H1 (cell line): ENCODE results near the gene DNER. TPM values are rescaled to one million over a fixed set of nuclear protein-coding genes. Genes with fewer than 3 reads are reported as not detected.

Experiments
- CTCF ChIA-PET: fragments of 300-600 bp; sonication (Branson Sonifier 250); formaldehyde crosslinking; loops from one replicate; lab custom pipeline; 2021; ENCODE audit not compliant: partially characterized antibody; lab: Charles Lee
- POLR2A ChIA-PET: fragments of 300-600 bp; sonication (Branson Sonifier 250); formaldehyde crosslinking; loops from one replicate; lab custom pipeline; 2021; ENCODE audit warnings: inconsistent platforms; ENCODE audit not compliant: partially characterized antibody; lab: Charles Lee
- DNase-seq, 2 experiments: peaks; one replicate each; pipeline versions ENCODE4 v3.0.0 to v3.0.0-alpha.2; 2010 to 2022; ENCODE audit warnings: low spot score in 2 of 2, low read depth in 1 of 2, mixed read lengths in 1 of 2
- FAIRE-seq: peaks from 2 replicates; lab custom pipeline; 2011; peaks lifted over from hg19 to GRCh38; lab: Jason Lieb, UNC
- H2AFZ ChIP-seq: 2 replicates; pipeline ENCODE4 v1.8.1; 2012; ENCODE audit warnings: low read length, inconsistent platforms
- H2AK5ac ChIP-seq: 2 replicates; pipeline ENCODE4 v1.6.1; 2013; ENCODE audit warnings: low read depth, low read length
- H2BK120ac ChIP-seq: replicated peaks from 2 replicates; pipeline ENCODE3; 2013; ENCODE audit warnings: low read depth, low read length, inconsistent platforms
- H2BK12ac ChIP-seq: 2 replicates; pipeline ENCODE4 v1.6.1; 2013; ENCODE audit warnings: low read depth, low read length
- H2BK15ac ChIP-seq: 2 replicates; pipeline ENCODE4 v1.6.1; 2013; ENCODE audit warnings: low read length
- H2BK20ac ChIP-seq: 2 replicates; pipeline ENCODE4 v1.6.1; 2013; ENCODE audit warnings: low read length
- H2BK5ac ChIP-seq: 2 replicates; pipeline ENCODE4 v1.6.1; 2013; ENCODE audit warnings: low read depth, low read length
- H3K14ac ChIP-seq: 2 replicates; pipeline ENCODE4 v1.6.1; 2013; ENCODE audit warnings: inconsistent platforms; ENCODE audit not compliant: insufficient read length
- H3K18ac ChIP-seq: 2 replicates; pipeline ENCODE4 v1.6.1; 2013; ENCODE audit warnings: low read length; ENCODE audit errors: extremely low read depth
- H3K23ac ChIP-seq: 2 replicates; pipeline ENCODE4 v1.6.1; 2013; ENCODE audit warnings: inconsistent platforms; ENCODE audit not compliant: insufficient read length
- H3K23me2 ChIP-seq: 2 replicates; pipeline ENCODE4 v1.6.1; 2013; ENCODE audit warnings: low read depth, low read length
- H3K27ac ChIP-seq: 2 replicates; pipeline ENCODE4 v1.6.1; 2011; ENCODE audit warnings: low read depth, low read length, inconsistent platforms
- H3K27me3 ChIP-seq, 4 experiments: replicated peaks in 1 of 4; 1 replicate in 1 of 4; 2 replicates in 3 of 4; pipeline versions ENCODE4 v1.6.1 to v1.8.1; 2011 to 2013; ENCODE audit warnings: low read length in 3 of 4, mild to moderate bottlenecking in 3 of 4, inconsistent platforms in 2 of 4, mixed read lengths in 2 of 4, moderate library complexity in 1 of 4; ENCODE audit not compliant: control insufficient read depth in 3 of 4, insufficient read depth in 3 of 4; ENCODE audit errors: extremely low read depth in 1 of 4
- H3K36me3 ChIP-seq, 4 experiments: 2 replicates each; pipeline versions ENCODE4 v1.6.1 to v1.8.1; 2011 to 2013; ENCODE audit warnings: mild to moderate bottlenecking in 4 of 4, low read length in 3 of 4, moderate library complexity in 2 of 4, control low read depth in 1 of 4, inconsistent platforms in 1 of 4; ENCODE audit not compliant: insufficient read depth in 4 of 4, control insufficient read depth in 2 of 4
- H3K4ac ChIP-seq: replicated peaks from 2 replicates; pipeline ENCODE3; 2013; ENCODE audit warnings: low read length, low read depth, mixed read lengths, inconsistent platforms; ENCODE audit not compliant: insufficient read length
- H3K4me1 ChIP-seq, 4 experiments: replicated peaks in 1 of 4; 1 replicate in 1 of 4; 2 replicates in 3 of 4; pipeline versions ENCODE4 v1.6.1 to v1.8.1; 2011 to 2013; ENCODE audit warnings: low read length in 3 of 4, inconsistent platforms in 2 of 4, mixed read lengths in 1 of 4; ENCODE audit not compliant: insufficient read depth in 4 of 4, control insufficient read depth in 3 of 4
- H3K4me2 ChIP-seq, 2 experiments: 2 replicates each; pipeline versions ENCODE4 v1.6.1 to v1.8.1; 2011 to 2013; ENCODE audit warnings: low read depth in 2 of 2, low read length in 2 of 2, control low read depth in 1 of 2, inconsistent platforms in 1 of 2, mild to moderate bottlenecking in 1 of 2; ENCODE audit not compliant: insufficient read depth in 1 of 2
- H3K4me3 ChIP-seq, 4 experiments: fragments of 200-600, 300-600 bp in 1 of 4; sonication (generic), shearing (Covaris generic), sonication (Bioruptor Twin) in 1 of 4; 2 replicates each; pipeline versions ENCODE4 v1.5.1 to v1.8.1; 2011 to 2016; ENCODE audit warnings: low read length in 4 of 4, low read depth in 3 of 4, control low read depth in 2 of 4, inconsistent platforms in 2 of 4, mild to moderate bottlenecking in 2 of 4, mixed read lengths in 1 of 4, moderate library complexity in 1 of 4; ENCODE audit not compliant: insufficient read depth in 2 of 4; ENCODE audit errors: extremely low read depth in 1 of 4
- H3K56ac ChIP-seq: replicated peaks from 2 replicates; pipeline ENCODE3; 2013; ENCODE audit warnings: low read depth, mild to moderate bottlenecking, mixed read lengths, low read length, inconsistent platforms; ENCODE audit not compliant: insufficient read length
- H3K79me1 ChIP-seq: 2 replicates; pipeline ENCODE4 v1.6.1; 2013; ENCODE audit warnings: low read depth, low read length, control low read depth
- H3K79me2 ChIP-seq, 2 experiments: 2 replicates each; pipeline versions ENCODE4 v1.6.1 to v1.8.1; 2012 to 2013; ENCODE audit warnings: low read length in 2 of 2, mild to moderate bottlenecking in 2 of 2, inconsistent platforms in 1 of 2; ENCODE audit not compliant: insufficient read depth in 2 of 2, control insufficient read depth in 1 of 2
- H3K9ac ChIP-seq, 4 experiments: replicated peaks in 1 of 4; 1 replicate in 1 of 4; 2 replicates in 3 of 4; pipeline versions ENCODE4 v1.6.1 to v1.8.1; 2011 to 2013; ENCODE audit warnings: low read depth in 3 of 4, low read length in 3 of 4, control low read depth in 2 of 4, mild to moderate bottlenecking in 2 of 4, moderate library complexity in 2 of 4, inconsistent platforms in 1 of 4; ENCODE audit errors: extremely low read depth in 1 of 4
- H3K9me3 ChIP-seq, 2 experiments: 2 replicates each; pipeline versions ENCODE4 v1.6.1 to v1.8.1; 2012 to 2013; ENCODE audit warnings: mild to moderate bottlenecking in 2 of 2, moderate library complexity in 2 of 2, control low read depth in 1 of 2, inconsistent platforms in 1 of 2, low read depth in 1 of 2, low read length in 1 of 2, mixed read lengths in 1 of 2; ENCODE audit not compliant: insufficient read depth in 2 of 2
- H4K20me1 ChIP-seq, 2 experiments: replicated peaks in 1 of 2; 2 replicates each; pipeline versions ENCODE3 to v1.8.1; 2011 to 2013; ENCODE audit warnings: inconsistent platforms in 2 of 2, low read length in 2 of 2, mild to moderate bottlenecking in 1 of 2; ENCODE audit not compliant: insufficient read depth in 2 of 2, control insufficient read depth in 1 of 2
- H4K5ac ChIP-seq: 2 replicates; pipeline ENCODE4 v1.6.1; 2013; ENCODE audit warnings: low read length, low read depth, mixed read lengths, inconsistent platforms; ENCODE audit not compliant: insufficient read length
- H4K8ac ChIP-seq: 2 replicates; pipeline ENCODE4 v1.8.0; 2013; ENCODE audit warnings: mild to moderate bottlenecking, moderate library complexity, low read length, inconsistent platforms; ENCODE audit not compliant: insufficient read depth; ENCODE audit errors: extremely low read depth
- H4K91ac ChIP-seq: replicated peaks from 2 replicates; pipeline ENCODE3; 2013; ENCODE audit warnings: low read length, mixed read lengths, inconsistent platforms; ENCODE audit not compliant: insufficient read length
- ATF3 ChIP-seq: IDR thresholded peaks from 2 replicates; pipeline ENCODE4 v1.6.1; 2011; ENCODE audit warnings: low read depth, mild to moderate bottlenecking, low read length; ENCODE audit not compliant: insufficient read depth
- CHD2 ChIP-seq: IDR thresholded peaks from 2 replicates; pipeline ENCODE4 v1.6.1; 2012; ENCODE audit warnings: low read length, improper control_type of control experiment
- CTBP2 ChIP-seq: IDR thresholded peaks from 2 replicates; pipeline ENCODE4 v1.7.0; 2011; ENCODE audit warnings: borderline replicate concordance, mild to moderate bottlenecking, moderate library complexity, mixed read lengths, low read length; ENCODE audit not compliant: insufficient read depth, insufficient read length
- FOSL1 ChIP-seq: IDR thresholded peaks from 2 replicates; pipeline ENCODE4 v1.6.1; 2011; ENCODE audit warnings: mild to moderate bottlenecking, low read depth, low read length, moderate library complexity; ENCODE audit not compliant: insufficient read depth
- HDAC2 ChIP-seq, 2 experiments: fragments of 300-600 bp in 1 of 2; sonication (generic) in 1 of 2; IDR thresholded peaks; 2 replicates each; pipeline ENCODE4 v1.6.1; 2011 to 2012; ENCODE audit warnings: low read depth in 2 of 2, low read length in 2 of 2, mild to moderate bottlenecking in 2 of 2, moderate library complexity in 2 of 2, borderline replicate concordance in 1 of 2, inconsistent platforms in 1 of 2
- KDM4A ChIP-seq: IDR thresholded peaks from one replicate; pipeline ENCODE4 v1.7.1; 2012; ENCODE audit warnings: low read depth, mild to moderate bottlenecking, moderate library complexity, low read length, inconsistent platforms; ENCODE audit not compliant: severe bottlenecking
- NANOG ChIP-seq: IDR thresholded peaks from 2 replicates; pipeline ENCODE4 v1.6.1; 2011; ENCODE audit warnings: low read length, low read depth, mild to moderate bottlenecking, inconsistent platforms; ENCODE audit not compliant: insufficient read depth, poor library complexity, severe bottlenecking
- SIRT6 ChIP-seq: IDR thresholded peaks from one replicate; pipeline ENCODE4 v1.7.1; 2012; ENCODE audit warnings: low read length, inconsistent platforms
- WGBS, 2 experiments: shearing (Covaris generic) in 1 of 2; methylation state at CpG; one replicate each; pipeline versions ENCODE4 v1.1.6 to v1.1.7; 2013 to 2015; ENCODE audit warnings: low lambda C conversion rate in 2 of 2, mixed read lengths in 2 of 2, inconsistent platforms in 1 of 2, low coverage in 1 of 2, missing lambda C conversion rate in 1 of 2; ENCODE audit not compliant: insufficient replicate concordance in 2 of 2, insufficient coverage in 1 of 2, insufficient read length in 1 of 2; ENCODE audit errors: extremely low coverage in 1 of 2, missing lambda C conversion rate in 1 of 2; 5-methylcytosine and 5-hydroxymethylcytosine counted together
- polyA plus RNA-seq, 7 experiments: library from polyadenylated mRNA; depleted of rRNA in 3 of 7; stranded (reverse) in 5 of 7; unstranded in 2 of 7; fragments of >200 nt in 5 of 7; fragments of 200-250 nt in 2 of 7; gene quantifications; 1 replicate in 5 of 7; 2 replicates in 1 of 7; 4 replicates in 1 of 7; pipeline versions ENCODE4 v1.2.1 to v1.2.3, GENCODE V29; 2011 to 2013; ENCODE audit warnings: missing spikeins in 2 of 7, mixed read lengths in 2 of 7
- total RNA-seq: library from RNA; stranded (reverse); fragmentation: NEBNext Ultra II Directional; extraction: Animal tissue kit (Norgen Biotek cat#: 25700); gene quantifications from 2 replicates; pipeline ENCODE4 v1.2.1, GENCODE V29; 2021
- TF ChIP-seq, protein P1 (sequence below): IDR thresholded peaks from 2 replicates; pipeline ENCODE4 v1.6.1; 2011; ENCODE audit warnings: low read length, improper control_type of control experiment

DNER gene
- total and polyA plus RNA-seq, 2 of the 8 experiments (the other 6 are each of a cell fraction or from before 2014, with no cell fraction given), result 6.8 to 16.3 TPM

GRCh38 chr2:229414631-229415030 is 299.7 kb downstream of the DNER start:
- DNase-seq, result no peak
- Histone ChIP-seq H3K9ac (no peak overlapping the region), H3K18ac (no peak overlapping the region), H3K79me1 (no peaks in the 10 kb centered on the region), H3K4me3 (no peak overlapping the region)
- CTCF ChIA-PET, result interaction anchor here (1.6 to 1.7 kb wide), 2 partner anchors 17 to 72 kb away, joined by 5 to 7 read pairs; no protein-coding TSS in a partner anchor
- no peak for TF ChIP-seq NANOG
- TF ChIP-seq CTBP2, result no peak
- TF ChIP-seq, protein P1, sequence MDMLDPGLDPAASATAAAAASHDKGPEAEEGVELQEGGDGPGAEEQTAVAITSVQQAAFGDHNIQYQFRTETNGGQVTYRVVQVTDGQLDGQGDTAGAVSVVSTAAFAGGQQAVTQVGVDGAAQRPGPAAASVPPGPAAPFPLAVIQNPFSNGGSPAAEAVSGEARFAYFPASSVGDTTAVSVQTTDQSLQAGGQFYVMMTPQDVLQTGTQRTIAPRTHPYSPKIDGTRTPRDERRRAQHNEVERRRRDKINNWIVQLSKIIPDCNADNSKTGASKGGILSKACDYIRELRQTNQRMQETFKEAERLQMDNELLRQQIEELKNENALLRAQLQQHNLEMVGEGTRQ, result no peak
- no peak for TF ChIP-seq KDM4A
- no peak for TF ChIP-seq SIRT6
- no peak for TF ChIP-seq HDAC2 (IDR thresholded peaks at IDR 0.05; ENCODE audit: borderline replicate concordance in 1 of 2, low read depth in 2 of 2, low read length in 2 of 2)
- no peak for TF ChIP-seq ATF3
- no peak for TF ChIP-seq CHD2
- TF ChIP-seq FOSL1, result no peak
- TF ChIP-seq, all 59 proteins: peak for 0
- no peaks in the 10 kb centered on the region for H3K27me3 ChIP-seq
- 83% methylated on average over 2 of the region's 2 CpGs; no CpG with 5 or more reads in 1 of the 2 experiments for WGBS, 2 experiments
- H2BK5ac ChIP-seq, result no peak overlapping the region
- no peak overlapping the region for H3K56ac ChIP-seq
- no peak overlapping the region for H3K4me2 ChIP-seq
- no peak overlapping the region for H2AK5ac ChIP-seq
- no peak overlapping the region for H4K5ac ChIP-seq
- peaks cover 4 to 16% (median 7%) of the 10 kb centered on the region in 4 experiments; a peak in 5 of 7 replicates for H3K4me1 ChIP-seq
- no peaks in the 10 kb centered on the region for H3K36me3 ChIP-seq
- no peak overlapping the region for H3K27ac ChIP-seq
- H3K14ac ChIP-seq, result no peak overlapping the region
- no peaks in the 10 kb centered on the region; a peak in 2 of 4 replicates for H3K9me3 ChIP-seq
- no peak overlapping the region for H2BK20ac ChIP-seq
- no peak overlapping the region for H2BK120ac ChIP-seq
- H4K8ac ChIP-seq, result no peak overlapping the region
- no peak for FAIRE-seq
- H3K23me2 ChIP-seq, result no peaks in the 10 kb centered on the region
- no peak overlapping the region for H2BK12ac ChIP-seq
- H3K4ac ChIP-seq, result no peak overlapping the region
- POLR2A ChIA-PET, result no interaction called here
- H4K20me1 ChIP-seq, result no peaks in the 10 kb centered on the region
- H2AFZ ChIP-seq, result no peak overlapping the region
- H4K91ac ChIP-seq, result no peak overlapping the region
- H3K79me2 ChIP-seq, result no peaks in the 10 kb centered on the region
- no peak overlapping the region for H3K23ac ChIP-seq
- no peak overlapping the region for H2BK15ac ChIP-seq
